HCT116 (cell line): Measurements from ENCODE around the gene NRXN2. TPM values are rescaled to one million over a fixed set of nuclear protein-coding genes. Genes with fewer than 3 reads are reported as not detected.
"Not testable (repeated sequence)": the region's sequence is repeated elsewhere in the genome, so short reads cannot be mapped to it uniquely, and the experiment has no call there.

Experiments
- ATAC-seq: fragments of 200-7000 bp; cut with Tn5 transposase; 2 replicates; pipeline ENCODE4 v1.9.1; 2020; ENCODE audit warnings: mild to moderate bottlenecking, moderate library complexity
- BruUV-seq: library from RNA; stranded (reverse); fragments of 400-500 nt; replicated peaks from 2 replicates; lab custom pipeline; 2021; lab: Mats Ljungman, UMichigan
- CTCF ChIA-PET: fragments of 300-600 bp; sonication (Branson Sonifier 250); formaldehyde crosslinking; loops from one replicate; lab custom pipeline; 2021; ENCODE audit warnings: antibody characterized with exemption; lab: Charles Lee
- POLR2A ChIA-PET: fragments of 300-600, 350-600 bp; sonication (Branson Sonifier 250); formaldehyde crosslinking; loops from one replicate; lab custom pipeline; 2021; ENCODE audit warnings: antibody characterized with exemption; lab: Charles Lee
- RAD21 ChIA-PET, 2 experiments: fragments of 300-600 bp; sonication (Branson Sonifier 250); formaldehyde crosslinking; loops; one replicate each; lab custom pipeline; 2023; ENCODE audit warnings: low total read pairs in 2 of 2; ENCODE audit not compliant: uncharacterized antibody in 2 of 2, unreplicated experiment in 2 of 2, low non-redundant PET in 1 of 2; lab: Charles Lee
- DNase-seq: peaks from one replicate; pipeline ENCODE4 v3.0.0-alpha.2; 2010; ENCODE audit warnings: low read depth, low spot score
- H2AFZ ChIP-seq: fragments of 200-600 bp; shearing (Covaris generic), sonication (generic); 2 replicates; pipeline ENCODE4 v1.6.1; 2017; ENCODE audit warnings: low read depth, mixed run types, mixed read lengths, antibody characterized with exemption, low read length; ENCODE audit not compliant: poor library complexity, severe bottlenecking
- H3K27ac ChIP-seq: 2 replicates; pipeline ENCODE4 v1.5.1; 2012; ENCODE audit warnings: low read depth, low read length
- H3K27me3 ChIP-seq: fragments of 200-600 bp; sonication (generic); 2 replicates; pipeline ENCODE4 v1.6.1; 2016; ENCODE audit warnings: mixed run types, low read length, mixed read lengths; ENCODE audit not compliant: insufficient read depth
- H3K36me3 ChIP-seq, 2 experiments: fragments of 200-500 bp in 1 of 2; fragments of 200-600 bp in 1 of 2; sonication (Bioruptor generic) in 1 of 2; sonication (generic) in 1 of 2; 2 replicates each; pipeline versions ENCODE4 v1.5.1 to v1.6.1; 2014 to 2016; ENCODE audit warnings: low read length in 2 of 2, inconsistent platforms in 1 of 2, mixed read lengths in 1 of 2, mixed run types in 1 of 2; ENCODE audit not compliant: insufficient read depth in 2 of 2, control insufficient read depth in 1 of 2
- H3K4me1 ChIP-seq, 2 experiments: fragments of 200-600 bp in 1 of 2; sonication (generic) in 1 of 2; 2 replicates each; pipeline versions ENCODE4 v1.5.1 to v1.6.1; 2012 to 2017; ENCODE audit warnings: low read length in 2 of 2, inconsistent platforms in 1 of 2, mild to moderate bottlenecking in 1 of 2, mixed read lengths in 1 of 2, mixed run types in 1 of 2, moderate library complexity in 1 of 2; ENCODE audit not compliant: insufficient read depth in 2 of 2, control insufficient read depth in 1 of 2
- H3K4me2 ChIP-seq: fragments of 200-600 bp; sonication (generic); 2 replicates; pipeline ENCODE4 v1.6.1; 2017; ENCODE audit warnings: mixed run types, low read length, mixed read lengths
- H3K4me3 ChIP-seq, 2 experiments: fragments of 200-600 bp in 1 of 2; sonication (generic) in 1 of 2; replicated peaks in 1 of 2; 2 replicates each; pipeline ENCODE4 v1.5.1; 2011 to 2016; ENCODE audit warnings: low read length in 2 of 2, control low read depth in 1 of 2, low read depth in 1 of 2, mild to moderate bottlenecking in 1 of 2, mixed read lengths in 1 of 2, mixed run types in 1 of 2
- H3K79me2 ChIP-seq: fragments of 200-600 bp; sonication (generic); 2 replicates; pipeline ENCODE4 v1.6.1; 2017; ENCODE audit warnings: mild to moderate bottlenecking, mixed run types, low read length, moderate library complexity, mixed read lengths; ENCODE audit not compliant: insufficient read depth
- H3K9ac ChIP-seq: fragments of 200-600 bp; sonication (generic); 2 replicates; pipeline ENCODE4 v1.6.1; 2016; ENCODE audit warnings: low read length, mixed read lengths
- H3K9me2 ChIP-seq: fragments of 200-600 bp; sonication (generic), shearing (Covaris generic); 2 replicates; pipeline ENCODE4 v1.6.1; 2017; ENCODE audit warnings: mixed run types, mild to moderate bottlenecking, moderate library complexity; ENCODE audit not compliant: insufficient read depth
- H3K9me3 ChIP-seq, 2 experiments: fragments of 200-500 bp in 1 of 2; fragments of 200-600 bp in 1 of 2; sonication (Bioruptor generic) in 1 of 2; sonication (generic) in 1 of 2; 2 replicates each; pipeline ENCODE4 v1.6.1; 2014 to 2017; ENCODE audit warnings: low read length in 2 of 2, mixed read lengths in 2 of 2, inconsistent platforms in 1 of 2, low read depth in 1 of 2, mild to moderate bottlenecking in 1 of 2, mixed run types in 1 of 2, moderate library complexity in 1 of 2; ENCODE audit not compliant: control insufficient read depth in 1 of 2, insufficient read depth in 1 of 2
- H4K20me1 ChIP-seq: fragments of 200-600 bp; sonication (generic), shearing (Covaris generic); 2 replicates; pipeline ENCODE4 v1.6.1; 2017; ENCODE audit warnings: mixed run types, mild to moderate bottlenecking, moderate library complexity; ENCODE audit not compliant: insufficient read depth
- CBX3 ChIP-seq: IDR thresholded peaks from 2 replicates; pipeline ENCODE4 v1.6.1; 2012; ENCODE audit warnings: low read depth
- CEBPB ChIP-seq: IDR thresholded peaks from 2 replicates; pipeline ENCODE4 v1.6.1; 2012; ENCODE audit warnings: low read depth
- CTCF ChIP-seq, 3 experiments: fragments of 200-600 bp in 1 of 3; sonication (generic) in 1 of 3; IDR thresholded peaks in 2 of 3; conservative IDR thresholded peaks in 1 of 3; 2 replicates each; pipeline ENCODE4 v1.5.1; 2012 to 2017; ENCODE audit warnings: low read depth in 2 of 3, low read length in 2 of 3, antibody characterized with exemption in 1 of 3, borderline replicate concordance in 1 of 3, control low read depth in 1 of 3, mild to moderate bottlenecking in 1 of 3, mixed read lengths in 1 of 3, mixed run types in 1 of 3, moderate library complexity in 1 of 3; ENCODE audit not compliant: insufficient read depth in 1 of 3
- EGR1 ChIP-seq: IDR thresholded peaks from 2 replicates; pipeline ENCODE4 v1.6.1; 2012; ENCODE audit warnings: low read depth
- ELF1 ChIP-seq: IDR thresholded peaks from 2 replicates; pipeline ENCODE4 v1.6.1; 2012; ENCODE audit warnings: low read depth, borderline replicate concordance
- EZH2 ChIP-seq: fragments of 200-600 bp; sonication (generic); IDR thresholded peaks from 2 replicates; pipeline ENCODE4 v1.6.1; 2017; ENCODE audit warnings: antibody characterized with exemption, mixed run types
- EZH2phosphoT487 ChIP-seq: fragments of 200-600 bp; IDR thresholded peaks from 2 replicates; pipeline ENCODE4 v1.6.1; 2018; ENCODE audit warnings: antibody characterized with exemption, borderline replicate concordance
- FOSL1 ChIP-seq: IDR thresholded peaks from 2 replicates; pipeline ENCODE4 v1.6.1; 2012; ENCODE audit warnings: low read depth
- JUND ChIP-seq: IDR thresholded peaks from 2 replicates; pipeline ENCODE4 v1.6.1; 2012
- POLR2A ChIP-seq: IDR thresholded peaks from 2 replicates; pipeline ENCODE4 v1.7.0; 2011; ENCODE audit warnings: borderline replicate concordance; ENCODE audit not compliant: insufficient read depth, insufficient read length; ENCODE audit errors: extremely low read depth
- POLR2AphosphoS5 ChIP-seq: IDR thresholded peaks from 2 replicates; pipeline ENCODE4 v1.6.1; 2011; ENCODE audit warnings: mild to moderate bottlenecking, low read depth, low read length, moderate library complexity
- RAD21 ChIP-seq: IDR thresholded peaks from 2 replicates; pipeline ENCODE4 v1.6.1; 2012; ENCODE audit warnings: low read depth, mild to moderate bottlenecking
- SP1 ChIP-seq: IDR thresholded peaks from 2 replicates; pipeline ENCODE4 v1.6.1; 2012; ENCODE audit warnings: low read depth
- SRF ChIP-seq: IDR thresholded peaks from 2 replicates; pipeline ENCODE4 v1.6.1; 2012; ENCODE audit warnings: low read depth
- ZFX ChIP-seq: fragments of 450-650 bp; IDR thresholded peaks from 2 replicates; pipeline ENCODE4 v1.6.1; 2017
- intact Hi-C: fragments of 100-400 bp; cut with micrococcal nuclease; formaldehyde crosslinking; loops from 2 replicates; pipeline ENCODE4 v1.10.0; 2022
- total RNA-seq: library from RNA; stranded (reverse); gene quantifications from one replicate; pipeline ENCODE4 v1.2.1, GENCODE V29; 2021; ENCODE audit not compliant: unreplicated experiment
- TF ChIP-seq, protein P1 (sequence below): IDR thresholded peaks from 2 replicates; pipeline ENCODE4 v1.6.1; 2012
- TF ChIP-seq, protein P2 (sequence below): IDR thresholded peaks from 2 replicates; pipeline ENCODE4 v1.6.1; 2012

The NRXN2 gene
- total RNA-seq, 1 experiment from 2014 or later: 1.5 TPM

DNA sequence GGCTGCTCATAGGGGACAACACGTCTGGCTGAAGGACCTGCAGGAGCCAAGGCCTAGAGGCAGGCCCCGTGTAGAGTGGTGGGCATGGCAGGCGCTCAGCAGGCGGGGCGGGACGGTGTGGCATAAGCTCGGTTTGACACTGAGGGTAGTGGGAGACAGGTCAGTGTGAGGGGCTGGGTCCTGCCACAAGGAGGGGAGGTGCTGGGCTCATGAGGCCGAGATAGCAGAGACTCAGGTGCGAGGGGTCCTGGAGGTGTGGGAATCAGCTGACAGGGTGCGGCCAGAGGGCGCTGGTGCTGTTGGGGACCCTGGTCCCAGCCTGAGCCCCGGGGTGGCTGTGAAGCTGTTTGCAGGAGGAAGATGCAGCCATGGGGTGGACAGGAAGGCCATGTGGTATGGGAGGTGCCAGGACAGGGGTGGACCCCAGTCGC, 125.3 kb downstream of the NRXN2 start:
- no peak for DNase-seq
- Histone ChIP-seq H3K9me3 (no peaks in the 10 kb centered on the region), H4K20me1 (no peaks in the 10 kb centered on the region), H3K27ac (no peak overlapping the region), H3K79me2 (no peaks in the 10 kb centered on the region), H3K4me1 (no peaks in the 10 kb centered on the region), H2AFZ (no peak overlapping the region), H3K36me3 (no peaks in the 10 kb centered on the region), H3K9ac (no peak overlapping the region), H3K9me2 (no peaks in the 10 kb centered on the region)
- POLR2A ChIA-PET: no interaction called here
- no peak for ATAC-seq
- no TSS peak for BruUV-seq
- RAD21 ChIA-PET: no interaction called here
- CTCF ChIA-PET: no interaction called here
- TF ChIP-seq SRF: no peak
- no peak for TF ChIP-seq RAD21
- no peak for TF ChIP-seq EZH2phosphoT487
- TF ChIP-seq JUND: no peak
- TF ChIP-seq CBX3: no peak
- TF ChIP-seq ELF1: no peak
- TF ChIP-seq EZH2: no peak
- TF ChIP-seq POLR2AphosphoS5: no peak
- no peak for TF ChIP-seq EGR1
- TF ChIP-seq, protein P1, sequence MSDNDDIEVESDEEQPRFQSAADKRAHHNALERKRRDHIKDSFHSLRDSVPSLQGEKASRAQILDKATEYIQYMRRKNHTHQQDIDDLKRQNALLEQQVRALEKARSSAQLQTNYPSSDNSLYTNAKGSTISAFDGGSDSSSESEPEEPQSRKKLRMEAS: no peak
- no peak for TF ChIP-seq SP1
- no peak for TF ChIP-seq CTCF (IDR thresholded peaks at IDR 0.05 in 2 of 3, conservative IDR thresholded peaks at IDR 0.05 in 1 of 3; ENCODE audit: borderline replicate concordance in 1 of 3, insufficient read depth in 1 of 3, low read depth in 2 of 3, low read length in 2 of 3)
- no peak for TF ChIP-seq ZFX
- no peak for TF ChIP-seq FOSL1
- TF ChIP-seq CEBPB: no peak
- no peak for TF ChIP-seq POLR2A
- TF ChIP-seq, protein P2, sequence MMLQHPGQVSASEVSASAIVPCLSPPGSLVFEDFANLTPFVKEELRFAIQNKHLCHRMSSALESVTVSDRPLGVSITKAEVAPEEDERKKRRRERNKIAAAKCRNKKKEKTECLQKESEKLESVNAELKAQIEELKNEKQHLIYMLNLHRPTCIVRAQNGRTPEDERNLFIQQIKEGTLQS: no peak
- TF ChIP-seq, all 23 proteins: peak for 0
- intact Hi-C loops: no loop called here
- Histone ChIP-seq H3K27me3 (no peaks in the 10 kb centered on the region), H3K4me2 (no peak overlapping the region), H3K4me3 (no peak overlapping the region)

GRCh38 chr11:64595922-64596321, 127.1 kb downstream of the NRXN2 start:
- CTCF ChIA-PET, ATAC-seq, RAD21 ChIA-PET: not testable (repeated sequence)

More at GRCh38 chr11:64595922-64596321, 127.1 kb downstream of the NRXN2 start:
- BruUV-seq, H2AFZ ChIP-seq, H4K20me1 ChIP-seq, H3K79me2 ChIP-seq, DNase-seq, POLR2A ChIA-PET, intact Hi-C loops, H3K9ac ChIP-seq, H3K27me3 ChIP-seq, H3K36me3 ChIP-seq, H3K4me1 ChIP-seq, H3K4me3 ChIP-seq, H3K9me2 ChIP-seq, H3K27ac ChIP-seq, H3K9me3 ChIP-seq, H3K4me2 ChIP-seq: not testable (repeated sequence)
